KMS-11 (cell line): Measurements from ENCODE around the gene FREM3.

Experiments used
- H2AFZ ChIP-seq: fragments of 200-600 bp; sonication (generic); 2 replicates; pipeline ENCODE4 v1.6.1; 2016; ENCODE audit warnings: antibody characterized with exemption, mixed run types, low read depth
- H3K27ac ChIP-seq: fragments of 200-600 bp; sonication (generic); 2 replicates; pipeline ENCODE4 v1.6.1; 2016; ENCODE audit warnings: mild to moderate bottlenecking, mixed run types
- H3K27me3 ChIP-seq: fragments of 200-600 bp; sonication (generic); 2 replicates; pipeline ENCODE4 v1.6.1; 2017; ENCODE audit warnings: mild to moderate bottlenecking, low read depth, mixed run types, moderate library complexity; ENCODE audit not compliant: insufficient read depth
- H3K36me3 ChIP-seq: fragments of 200-600 bp; sonication (generic); 2 replicates; pipeline ENCODE4 v1.6.1; 2017; ENCODE audit warnings: mild to moderate bottlenecking, mixed run types; ENCODE audit not compliant: insufficient read depth
- H3K4me1 ChIP-seq: fragments of 200-600 bp; sonication (generic); 2 replicates; pipeline ENCODE4 v1.6.1; 2016; ENCODE audit warnings: mild to moderate bottlenecking, low read depth, mixed run types; ENCODE audit not compliant: poor library complexity, severe bottlenecking
- H3K4me2 ChIP-seq: fragments of 200-600 bp; sonication (generic); 2 replicates; pipeline ENCODE4 v1.7.0; 2016; ENCODE audit warnings: mild to moderate bottlenecking, mixed run types
- H3K4me3 ChIP-seq: fragments of 200-600 bp; sonication (generic); IDR thresholded peaks from 2 replicates; pipeline ENCODE4 v1.6.1; 2017; ENCODE audit warnings: low read depth, low read length, mixed read lengths; ENCODE audit not compliant: insufficient read depth
- H3K79me2 ChIP-seq: fragments of 200-600 bp; sonication (generic); 2 replicates; pipeline ENCODE4 v1.6.1; 2016; ENCODE audit warnings: low read depth, mixed run types; ENCODE audit not compliant: insufficient read depth
- H3K9ac ChIP-seq: fragments of 200-600 bp; sonication (generic); 2 replicates; pipeline ENCODE4 v1.6.1; 2016; ENCODE audit warnings: mild to moderate bottlenecking, mixed run types
- H4K20me1 ChIP-seq: fragments of 200-600 bp; sonication (generic); 2 replicates; pipeline ENCODE4 v1.6.1; 2016; ENCODE audit warnings: mild to moderate bottlenecking, mixed run types; ENCODE audit not compliant: insufficient read depth
- TF ChIP-seq, protein P1 (sequence below): fragments of 200-600 bp; sonication (generic); conservative IDR thresholded peaks from 2 replicates; pipeline ENCODE4 v1.6.1; 2017; ENCODE audit warnings: low read depth, mild to moderate bottlenecking, antibody characterized with exemption, low read length, moderate library complexity, mixed read lengths

FREM3 gene

GRCh38 chr4:143581331-143581946 lies 119.0 kb downstream of the FREM3 start:
- no peak overlapping the region for H2AFZ ChIP-seq
- H3K4me2 ChIP-seq = no peak overlapping the region

DNA sequence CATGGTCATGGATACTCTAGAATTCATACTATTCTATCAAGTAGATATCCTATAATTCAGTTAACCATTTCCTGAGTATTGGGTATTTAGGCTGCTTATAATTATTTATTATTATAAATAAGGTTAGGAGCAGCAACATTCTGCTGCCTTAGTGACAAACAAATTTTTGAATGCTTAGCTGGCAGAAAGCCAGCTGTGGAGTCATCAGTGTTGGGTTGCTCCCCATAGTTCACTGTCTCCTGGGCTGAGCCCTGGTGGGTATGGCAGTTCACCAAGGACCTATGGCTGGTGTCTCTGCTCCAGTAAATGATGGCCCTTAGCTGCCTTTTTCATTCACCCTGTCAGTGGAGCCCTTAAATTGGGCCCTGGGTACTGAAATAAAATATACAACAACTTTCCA lies 125.1 kb downstream of the FREM3 start:
- Histone ChIP-seq H3K36me3 (no peaks in the 10 kb centered on the region), H2AFZ (no peak overlapping the region), H3K4me3 (no peak overlapping the region), H3K27me3 (no peaks in the 10 kb centered on the region), H3K27ac (no peak overlapping the region), H4K20me1 (no peaks in the 10 kb centered on the region), H3K4me2 (no peak overlapping the region), H3K4me1 (no peaks in the 10 kb centered on the region), H3K9ac (no peak overlapping the region), H3K79me2 (no peaks in the 10 kb centered on the region)
- TF ChIP-seq, protein P1, sequence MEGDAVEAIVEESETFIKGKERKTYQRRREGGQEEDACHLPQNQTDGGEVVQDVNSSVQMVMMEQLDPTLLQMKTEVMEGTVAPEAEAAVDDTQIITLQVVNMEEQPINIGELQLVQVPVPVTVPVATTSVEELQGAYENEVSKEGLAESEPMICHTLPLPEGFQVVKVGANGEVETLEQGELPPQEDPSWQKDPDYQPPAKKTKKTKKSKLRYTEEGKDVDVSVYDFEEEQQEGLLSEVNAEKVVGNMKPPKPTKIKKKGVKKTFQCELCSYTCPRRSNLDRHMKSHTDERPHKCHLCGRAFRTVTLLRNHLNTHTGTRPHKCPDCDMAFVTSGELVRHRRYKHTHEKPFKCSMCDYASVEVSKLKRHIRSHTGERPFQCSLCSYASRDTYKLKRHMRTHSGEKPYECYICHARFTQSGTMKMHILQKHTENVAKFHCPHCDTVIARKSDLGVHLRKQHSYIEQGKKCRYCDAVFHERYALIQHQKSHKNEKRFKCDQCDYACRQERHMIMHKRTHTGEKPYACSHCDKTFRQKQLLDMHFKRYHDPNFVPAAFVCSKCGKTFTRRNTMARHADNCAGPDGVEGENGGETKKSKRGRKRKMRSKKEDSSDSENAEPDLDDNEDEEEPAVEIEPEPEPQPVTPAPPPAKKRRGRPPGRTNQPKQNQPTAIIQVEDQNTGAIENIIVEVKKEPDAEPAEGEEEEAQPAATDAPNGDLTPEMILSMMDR = no peak

More at GRCh38 chr4:143581331-143581946, 119.0 kb downstream of the FREM3 start:
- H3K27ac ChIP-seq = no peak overlapping the region
- no peak overlapping the region for H3K9ac ChIP-seq
- H3K79me2 ChIP-seq = no peaks in the 10 kb centered on the region
- H3K27me3 ChIP-seq = no peaks in the 10 kb centered on the region
- no peak overlapping the region for H3K4me3 ChIP-seq
- TF ChIP-seq, protein P1 = no peak
- H3K4me1 ChIP-seq = no peaks in the 10 kb centered on the region
- no peaks in the 10 kb centered on the region for H4K20me1 ChIP-seq
- H3K36me3 ChIP-seq = no peaks in the 10 kb centered on the region

DNA sequence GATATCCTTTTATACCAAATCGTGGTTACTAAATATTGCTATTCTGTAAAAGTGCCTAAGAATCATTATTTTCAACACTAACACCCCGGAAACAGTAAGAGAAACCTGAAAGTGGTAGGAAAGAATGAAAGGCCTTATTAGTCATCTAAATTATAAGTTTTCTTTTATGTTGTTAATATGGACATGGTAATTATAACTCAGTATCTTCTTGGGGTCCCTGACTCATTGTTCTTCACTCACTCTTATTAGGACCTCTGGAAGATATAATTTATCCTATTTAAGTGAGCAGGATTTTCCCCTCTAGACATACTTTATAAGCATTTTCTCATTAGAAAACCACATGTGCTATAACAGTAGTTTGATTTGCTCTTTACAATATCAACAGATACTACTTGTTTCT lies 136.0 kb downstream of the FREM3 start:
- no peak overlapping the region for H3K27ac ChIP-seq
- no peaks in the 10 kb centered on the region for H3K27me3 ChIP-seq
- no peaks in the 10 kb centered on the region for H3K36me3 ChIP-seq
- H4K20me1 ChIP-seq = no peaks in the 10 kb centered on the region
- H3K79me2 ChIP-seq = no peaks in the 10 kb centered on the region
- H3K4me2 ChIP-seq = no peak overlapping the region
- H3K9ac ChIP-seq = no peak overlapping the region
- no peaks in the 10 kb centered on the region for H3K4me1 ChIP-seq
- no peak overlapping the region for H3K4me3 ChIP-seq
- TF ChIP-seq, protein P1 = no peak
- no peak overlapping the region for H2AFZ ChIP-seq

GRCh38 chr4:143559757-143560147 lies 140.7 kb downstream of the FREM3 start:
- H3K36me3 ChIP-seq = no peaks in the 10 kb centered on the region

More at GRCh38 chr4:143559757-143560147, 140.7 kb downstream of the FREM3 start:
- H2AFZ ChIP-seq = peak overlapping the region; percentile 38
- H3K27ac ChIP-seq = no peak overlapping the region
- no peaks in the 10 kb centered on the region for H4K20me1 ChIP-seq
- H3K4me2 ChIP-seq = no peak overlapping the region
- H3K4me1 ChIP-seq = no peaks in the 10 kb centered on the region
- H3K79me2 ChIP-seq = no peaks in the 10 kb centered on the region
- H3K9ac ChIP-seq = no peak overlapping the region
- H3K27me3 ChIP-seq = no peaks in the 10 kb centered on the region
- H3K4me3 ChIP-seq = no peak overlapping the region
- TF ChIP-seq, protein P1 = no peak
